ENCODE results near the gene HOXA10.

HOXA10 gene

GRCh38 chr7:27124096-27124901 lies 49.8 kb downstream of the HOXA10 start:
- no peak for DNase-seq (ENCODE audit: low read depth)
- H3K4me3 ChIP-seq (ENCODE audit: low read length): no peak overlapping the region
- no peak for TF ChIP-seq CTCF (IDR thresholded peaks at IDR 0.05; ENCODE audit: insufficient read depth, low read depth, low read length, missing control alignments)

GRCh38 chr7:27123477-27124053 lies 50.6 kb downstream of the HOXA10 start:
- no peak overlapping the region for H3K4me3 ChIP-seq (ENCODE audit: low read length)
- no peak for TF ChIP-seq CTCF (IDR thresholded peaks at IDR 0.05; ENCODE audit: insufficient read depth, low read depth, low read length, missing control alignments)
- no peak for DNase-seq (ENCODE audit: low read depth)

GRCh38 chr7:27123007-27123476 lies 51.1 kb downstream of the HOXA10 start:
- H3K4me3 ChIP-seq (ENCODE audit: low read length): peak overlapping the region; percentile 3
- TF ChIP-seq CTCF (IDR thresholded peaks at IDR 0.05; ENCODE audit: insufficient read depth, low read depth, low read length, missing control alignments): no peak
- no peak for DNase-seq (ENCODE audit: low read depth)

GRCh38 chr7:27122077-27122910 lies 51.8 kb downstream of the HOXA10 start:
- TF ChIP-seq CTCF (IDR thresholded peaks at IDR 0.05; ENCODE audit: insufficient read depth, low read depth, low read length, missing control alignments): no peak
- H3K4me3 ChIP-seq (ENCODE audit: low read length): peak overlapping the region; percentile 43
- no peak for DNase-seq (ENCODE audit: low read depth)

GRCh38 chr7:27121684-27122076 lies 52.4 kb downstream of the HOXA10 start:
- DNase-seq (ENCODE audit: low read depth): no peak
- no peak for TF ChIP-seq CTCF (IDR thresholded peaks at IDR 0.05; ENCODE audit: insufficient read depth, low read depth, low read length, missing control alignments)
- H3K4me3 ChIP-seq (ENCODE audit: low read length): peak overlapping the region; percentile 43
